Gastrocnemius medialis (tissue), 4 donors: ENCODE results near the gene SHISAL1. TPM values are rescaled to one million over a fixed set of nuclear protein-coding genes. Genes with fewer than 3 reads are reported as not detected.

Experiments used
- ATAC-seq, 2 donors: fragments of 150-250 bp; one replicate each; pipeline ENCODE4 v1.9.1; 2016
- DNase-seq, 2 donors: peaks; one replicate each; pipeline ENCODE4 v3.0.0-alpha.2; 2019
- H3K27ac ChIP-seq, 4 donors: fragments of 200-600 bp; sonication (generic); 1 replicate in 1 of 4; 2 replicates in 3 of 4; pipeline ENCODE4 v1.5.1; 2016 to 2018; ENCODE audit warnings: mild to moderate bottlenecking in 2 of 4, moderate library complexity in 1 of 4
- H3K27me3 ChIP-seq, 3 donors: fragments of 200-600 bp; sonication (generic) in 2 of 3; 1 replicate in 1 of 3; 2 replicates in 2 of 3; pipeline versions ENCODE4 v1.5.1 to v1.6.0; 2016 to 2019; ENCODE audit warnings: mild to moderate bottlenecking in 1 of 3, moderate library complexity in 1 of 3
- H3K36me3 ChIP-seq, 2 donors: fragments of 200-600 bp; sonication (generic) in 1 of 2; one replicate each; pipeline ENCODE4 v1.5.1; 2017 to 2018
- H3K4me1 ChIP-seq, 2 donors: fragments of 200-600 bp; sonication (generic) in 1 of 2; one replicate each; pipeline ENCODE4 v1.5.1; 2016 to 2017; ENCODE audit warnings: mild to moderate bottlenecking in 2 of 2
- H3K4me3 ChIP-seq, 4 donors: fragments of 200-600 bp; sonication (generic) in 3 of 4; 1 replicate in 1 of 4; 2 replicates in 3 of 4; pipeline ENCODE4 v1.5.1; 2016 to 2019; ENCODE audit warnings: mild to moderate bottlenecking in 2 of 4
- H3K9me3 ChIP-seq, 3 donors: fragments of 200-600 bp; sonication (generic) in 2 of 3; 1 replicate in 1 of 3; 2 replicates in 2 of 3; pipeline ENCODE4 v1.5.1; 2016 to 2019
- CTCF ChIP-seq, 5 experiments: fragments of 450-650 bp in 3 of 5; fragments of 200-600 bp in 2 of 5; sonication (generic) in 2 of 5; IDR thresholded peaks in 4 of 5; conservative IDR thresholded peaks in 1 of 5; 1 replicate in 4 of 5; 2 replicates in 1 of 5; pipeline ENCODE4 v1.5.1; 2016 to 2019; ENCODE audit warnings: antibody characterized with exemption in 5 of 5, mild to moderate bottlenecking in 3 of 5, moderate library complexity in 3 of 5
- POLR2A ChIP-seq, 2 donors: fragments of 450-650 bp; IDR thresholded peaks; one replicate each; pipeline ENCODE4 v1.6.1; 2017; ENCODE audit warnings: antibody characterized with exemption in 2 of 2, mild to moderate bottlenecking in 2 of 2, moderate library complexity in 2 of 2
- in situ Hi-C, 4 donors: fragments of 200-750 bp; cut with MboI; loops; one replicate each; pipeline versions ENCODE4 v1.15.0 to v1.8.0; 2017; ENCODE audit warnings: low sequenced_read_pairs in 4 of 4
- intact Hi-C: fragments of 100-400 bp; cut with DNase I; formaldehyde crosslinking; loops from one replicate; pipeline ENCODE4 v1.15.1; 2023; ENCODE audit warnings: low total_unique reads
- total RNA-seq, 4 donors: library from RNA; depleted of rRNA; stranded (reverse); fragments of >200 nt; gene quantifications; one replicate each; pipeline versions ENCODE4 v1.1.0 to v1.2.3, GENCODE V29; 2016

Gene SHISAL1
- total RNA-seq, 4 donors from 2014 or later = 0.03 to 0.10 TPM; not detected in 2

DNA sequence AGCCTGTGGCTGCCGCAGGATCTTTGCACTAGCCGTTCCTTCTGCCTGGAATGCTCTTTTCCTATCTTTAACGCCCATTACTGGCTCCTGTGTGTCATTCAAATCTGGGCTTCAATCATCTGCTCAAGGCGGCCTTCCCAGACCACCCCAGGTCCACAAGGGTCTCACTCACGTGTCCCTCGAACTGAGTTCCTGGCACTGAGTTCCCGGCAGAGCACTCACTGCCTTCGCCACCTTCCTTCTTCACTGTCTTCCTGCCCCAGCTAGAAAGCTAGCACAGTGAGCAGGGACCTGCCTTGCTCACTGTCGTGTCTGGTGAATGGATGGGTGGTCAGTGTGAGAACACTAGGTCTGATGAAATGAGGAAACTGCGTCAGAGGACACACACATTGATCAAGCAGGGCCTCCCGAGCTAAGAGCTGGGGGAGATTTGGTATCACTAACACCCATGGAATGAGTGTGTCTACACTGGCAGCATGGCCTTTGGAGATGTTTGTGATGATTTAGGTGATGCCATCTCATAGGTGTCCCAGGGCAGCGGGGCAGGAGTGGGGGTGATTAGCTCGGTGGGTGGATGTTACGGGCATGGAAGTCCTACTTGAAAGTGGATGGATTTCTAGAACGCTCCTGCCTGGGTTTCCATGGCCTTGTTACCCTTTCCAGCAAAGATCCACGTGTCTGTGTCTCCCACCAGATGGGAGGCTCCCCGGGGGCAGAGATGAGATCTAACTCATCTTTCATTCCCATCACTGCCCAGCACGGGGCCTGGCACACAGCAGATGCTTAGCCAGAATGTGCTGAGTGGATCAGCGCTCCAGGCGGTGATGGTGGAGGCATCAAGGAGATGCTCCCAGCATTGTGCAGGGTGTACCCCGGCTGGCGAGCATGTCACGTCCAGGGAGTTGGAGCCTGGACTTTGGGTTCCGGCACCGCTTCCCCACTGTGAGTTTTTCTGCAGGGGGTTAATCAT, 64.5 kb downstream of the SHISAL1 start:
- Histone ChIP-seq H3K4me1 (no peaks in the 10 kb centered on the region), H3K27me3 (peaks cover 0 to 8% (median 6%) of the 10 kb centered on the region in 3 donors), H3K27ac (no peak overlapping the region), H3K4me3 (no peak overlapping the region), H3K9me3 (no peaks in the 10 kb centered on the region), H3K36me3 (no peaks in the 10 kb centered on the region)
- intact Hi-C loops = no loop called here
- TF ChIP-seq POLR2A (IDR thresholded peaks at IDR 0.05) = no peak
- no peak for TF ChIP-seq CTCF (IDR thresholded peaks at IDR 0.05 in 4 of 5, conservative IDR thresholded peaks at IDR 0.05 in 1 of 5)
- ATAC-seq = no peak
- in situ Hi-C loops = no loop called here
- DNase-seq = no peak

DNA sequence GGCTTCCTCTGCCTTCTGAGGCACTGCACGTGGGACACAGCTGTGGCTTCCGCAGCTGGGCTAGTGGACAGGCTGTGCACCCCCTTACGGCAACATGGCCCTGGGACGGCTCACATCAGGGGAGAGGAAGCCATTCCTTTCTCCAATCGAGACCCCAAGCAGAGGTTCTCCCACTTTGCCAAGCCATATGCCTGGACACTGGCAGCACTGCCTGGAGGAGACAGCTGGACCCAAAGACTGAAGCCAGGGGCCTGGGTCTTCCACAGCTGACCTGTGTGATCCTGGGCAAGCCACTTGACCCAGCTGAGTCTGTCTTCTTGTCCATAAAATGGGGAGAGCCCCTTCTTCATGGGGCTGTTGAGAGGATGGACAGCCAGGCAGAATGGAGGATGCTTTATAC, 65.4 kb downstream of the SHISAL1 start:
- TF ChIP-seq CTCF (IDR thresholded peaks at IDR 0.05 in 4 of 5, conservative IDR thresholded peaks at IDR 0.05 in 1 of 5) = no peak
- no peak for DNase-seq
- no peak overlapping the region for H3K27ac ChIP-seq
- no peaks in the 10 kb centered on the region for H3K36me3 ChIP-seq
- no peak for ATAC-seq
- no peaks in the 10 kb centered on the region for H3K9me3 ChIP-seq
- H3K27me3 ChIP-seq = peaks cover 0 to 8% (median 6%) of the 10 kb centered on the region in 3 donors
- in situ Hi-C loops (no loop called here), intact Hi-C loops (no loop called here)
- H3K4me3 ChIP-seq = no peak overlapping the region
- H3K4me1 ChIP-seq = no peaks in the 10 kb centered on the region

DNA sequence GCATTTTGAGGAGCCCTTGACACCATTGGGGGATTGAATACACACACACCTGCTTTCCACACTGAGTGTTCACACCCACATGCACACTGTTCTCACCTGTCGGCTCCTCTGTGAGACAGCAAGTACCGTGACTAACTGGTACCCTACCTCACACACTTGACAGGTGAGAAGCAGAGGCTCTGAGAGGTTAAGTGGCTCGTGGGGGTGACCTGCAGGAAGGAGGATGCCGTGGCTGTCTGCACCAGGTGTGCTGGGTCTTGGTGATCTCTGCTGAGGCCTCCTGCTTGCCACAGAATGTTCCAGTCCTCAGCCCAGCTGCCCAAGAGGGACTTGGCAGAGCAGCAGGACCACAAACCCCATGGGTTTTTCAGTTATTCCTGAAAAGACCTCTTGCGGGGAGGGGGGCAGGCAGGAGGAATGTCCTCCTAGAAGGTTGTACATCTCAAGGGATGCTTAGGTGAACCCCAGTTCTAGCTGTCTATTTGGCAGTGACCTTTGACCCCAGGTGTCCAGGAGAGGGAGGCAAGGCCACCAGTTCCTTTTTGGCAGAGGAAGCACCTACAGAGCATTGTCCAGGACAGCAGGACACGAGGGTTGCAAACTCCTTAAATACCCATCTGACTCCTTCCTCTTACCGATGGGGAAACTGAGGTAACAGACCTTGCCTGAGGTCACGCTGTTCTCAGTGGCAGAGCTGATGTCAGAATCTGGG, 66.0 kb downstream of the SHISAL1 start:
- Histone ChIP-seq H3K9me3 (no peaks in the 10 kb centered on the region), H3K27ac (no peak overlapping the region), H3K4me1 (no peaks in the 10 kb centered on the region), H3K4me3 (no peak overlapping the region), H3K27me3 (peaks cover 0 to 8% (median 6%) of the 10 kb centered on the region in 3 donors), H3K36me3 (no peaks in the 10 kb centered on the region)
- ATAC-seq (no peak), DNase-seq (no peak)
- in situ Hi-C loops = no loop called here
- intact Hi-C loops = no loop called here
- TF ChIP-seq CTCF (IDR thresholded peaks at IDR 0.05 in 4 of 5, conservative IDR thresholded peaks at IDR 0.05 in 1 of 5) (no peak), POLR2A (IDR thresholded peaks at IDR 0.05) (no peak)

- no peaks in the 10 kb centered on the region for H3K4me1 ChIP-seq
- ATAC-seq = no peak
- no peak overlapping the region for H3K4me3 ChIP-seq
- TF ChIP-seq CTCF (IDR thresholded peaks at IDR 0.05 in 4 of 5, conservative IDR thresholded peaks at IDR 0.05 in 1 of 5) (no peak), POLR2A (IDR thresholded peaks at IDR 0.05) (no peak)
- H3K27me3 ChIP-seq = peaks cover 0 to 11% (median 6%) of the 10 kb centered on the region in 3 donors
- intact Hi-C loops (no loop called here), in situ Hi-C loops (no loop called here)
- H3K9me3 ChIP-seq = no peaks in the 10 kb centered on the region
- no peak for DNase-seq
- no peak overlapping the region for H3K27ac ChIP-seq
- H3K36me3 ChIP-seq = no peaks in the 10 kb centered on the region
Observed at GRCh38 chr22:44245867-44246266, 66.9 kb downstream of the SHISAL1 start.
